NCI-H1092 treated with DMSO at 0.1 percent for 48 hours (cell line): Measurements from ENCODE around the gene DCTN5.
A peak's percentile ranks its signal among the peaks of the same experiment; 100 is the strongest.

Experiments
- DNase-seq: peaks from one replicate; lab custom pipeline; 2025; lab: John Stamatoyannopoulos, UW

Gene DCTN5

GRCh38 chr16:23663918-23664317, 22.7 kb downstream of the DCTN5 start:
- DNase-seq, result no peak

GRCh38 chr16:23666571-23667354, 25.5 kb downstream of the DCTN5 start:
- no peak for DNase-seq

- DNase-seq, result no peak
Measured at GRCh38 chr16:23667355-23667659, 26.0 kb downstream of the DCTN5 start.

GRCh38 chr16:23668225-23668624, 27.0 kb downstream of the DCTN5 start:
- no peak for DNase-seq

GRCh38 chr16:23668873-23669272, 27.6 kb downstream of the DCTN5 start:
- DNase-seq, result no peak

- no peak for DNase-seq
Measured at GRCh38 chr16:23670137-23670776, 29.0 kb downstream of the DCTN5 start.

- DNase-seq, result no peak
Measured at GRCh38 chr16:23673971-23674614, 32.8 kb downstream of the DCTN5 start.

- DNase-seq, result no peak
Measured at GRCh38 chr16:23676924-23677480, 35.7 kb downstream of the DCTN5 start.

- peak; percentile 81 for DNase-seq
Measured at GRCh38 chr16:23678430-23679273, 37.4 kb downstream of the DCTN5 start, which contains the start of gene PLK1. Gene PLK1 (plus strand): TSS chr16:23678889. CDS start chr16:23678933, 44 bp downstream.

GRCh38 chr16:23679274-23679985, 38.2 kb downstream of the DCTN5 start:
- peak; percentile 17 for DNase-seq

GRCh38 chr16:23679986-23680336, 38.7 kb downstream of the DCTN5 start:
- DNase-seq, result no peak

GRCh38 chr16:23682181-23682580, 40.9 kb downstream of the DCTN5 start:
- DNase-seq, result no peak

- DNase-seq, result no peak
Measured at GRCh38 chr16:23683487-23683886, 42.2 kb downstream of the DCTN5 start.

GRCh38 chr16:23687034-23687808, 46.0 kb downstream of the DCTN5 start:
- no peak for DNase-seq

- DNase-seq, result no peak
Measured at GRCh38 chr16:23689442-23690187, 48.3 kb downstream of the DCTN5 start.

- no peak for DNase-seq
Measured at GRCh38 chr16:23690771-23691482, 49.7 kb downstream of the DCTN5 start.

GRCh38 chr16:23691483-23692189, 50.4 kb downstream of the DCTN5 start:
- no peak for DNase-seq

GRCh38 chr16:23692190-23692837, 51.0 kb downstream of the DCTN5 start:
- no peak for DNase-seq
